ENCODE measurements around the gene ZNF398. TPM values are rescaled to one million over a fixed set of nuclear protein-coding genes. Genes with fewer than 3 reads are reported as not detected.

ZNF398 gene
- total and polyA plus RNA-seq, 10 of the 15 experiments (the other 5 are each of a cell fraction or from before 2014, with no cell fraction given), result 2.3 to 15.3 (median 10.0) TPM

DNA sequence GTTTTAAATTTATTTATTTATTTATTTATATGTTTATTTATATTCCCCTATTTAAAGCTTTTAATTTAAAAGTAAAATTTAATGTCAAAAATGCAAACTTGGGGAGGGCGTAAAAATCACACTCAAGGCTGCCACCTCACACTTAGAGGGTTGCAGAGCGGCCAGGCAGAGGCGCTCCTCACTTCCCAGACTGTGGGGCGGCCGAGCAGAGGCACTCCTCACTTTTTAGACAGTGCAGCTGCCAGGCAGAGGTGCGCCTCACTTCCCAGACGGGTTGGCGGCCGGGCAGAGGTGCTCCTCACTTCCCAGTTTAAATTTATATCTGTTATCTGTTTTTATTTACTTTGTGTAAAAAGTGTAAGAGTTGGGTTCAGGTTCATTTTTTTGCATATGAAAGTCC is 11.1 kb upstream of the ZNF398 start:
- peaks cover 5% of the 10 kb centered on the region for H3K9me3 ChIP-seq (replicated peaks; ENCODE audit: control insufficient read depth, insufficient read depth, low read length)
- H3K4me1 ChIP-seq (ENCODE audit: control insufficient read depth, insufficient read depth, low read length), result no peaks in the 10 kb centered on the region
- CTCF ChIA-PET, result interaction anchor here (0.6 to 1.6 kb wide), 4 partner anchors 10 to 308 kb away, joined by 3 to 6 read pairs (median 4); partner anchors contain the start of genes ZNF398 and ZNF425
- H3K4me3 ChIP-seq, result no peak overlapping the region
- H2AFZ ChIP-seq (ENCODE audit: control insufficient read depth, low read depth, low read length), result no peak overlapping the region
- H3K9ac ChIP-seq (ENCODE audit: control insufficient read depth, insufficient read depth, low read length), result no peak overlapping the region
- H3K36me3 ChIP-seq (ENCODE audit: control insufficient read depth in 2 of 2, insufficient read depth in 2 of 2, low read length in 1 of 2), result peaks cover 1 to 9% of the 10 kb centered on the region in 2 experiments; a peak in 3 of 4 replicates
- POLR2A ChIA-PET, result no interaction called here
- no TSS peak for BruUV-seq (replicated peaks)
- H3K4me2 ChIP-seq (ENCODE audit: control insufficient read depth, insufficient read depth), result no peak overlapping the region
- RAD21 ChIA-PET (ENCODE audit: unreplicated experiment), result no interaction called here
- no peak for FAIRE-seq
- H3K27me3 ChIP-seq (replicated peaks in 1 of 2; ENCODE audit: control insufficient read depth in 2 of 2, insufficient read depth in 2 of 2, low read length in 1 of 2), result no peaks in the 10 kb centered on the region
- H3K79me2 ChIP-seq (ENCODE audit: control insufficient read depth, insufficient read depth, low read length), result no peaks in the 10 kb centered on the region
- SMC1A ChIA-PET (ENCODE audit: uncharacterized antibody, unreplicated experiment), result interaction anchor here (0.9 kb wide), 1 partner anchor 84 kb away, joined by 3 read pairs; no protein-coding TSS in a partner anchor
- H4K20me1 ChIP-seq (ENCODE audit: control insufficient read depth, insufficient read depth), result no peaks in the 10 kb centered on the region
- 95% methylated on average over 9 of the region's 9 CpGs for WGBS (ENCODE audit: insufficient coverage, insufficient replicate concordance, low lambda C conversion rate, missing lambda C conversion rate)
- in situ Hi-C loops (cut with MboI) (no loop called here), intact Hi-C loops (cut with micrococcal nuclease; ENCODE audit: unreplicated experiment) (no loop called here)
- DNase-seq (ENCODE audit: low read depth, low spot score), result no peak
- no peak overlapping the region for H3K27ac ChIP-seq (ENCODE audit: control insufficient read depth, insufficient read depth)
- ATAC-seq, result no peak
- no peak for TF ChIP-seq CBFB (IDR thresholded peaks at IDR 0.05; ENCODE audit: low read depth)
- TF ChIP-seq MTA3 (IDR thresholded peaks at IDR 0.05; ENCODE audit: borderline replicate concordance, low read length), result no peak
- TF ChIP-seq NR2C1 (IDR thresholded peaks at IDR 0.05), result no peak
- TF ChIP-seq GATAD2B (conservative IDR thresholded peaks at IDR 0.05; ENCODE audit: low read depth), result no peak
- no peak for TF ChIP-seq CHD2 (IDR thresholded peaks at IDR 0.05; ENCODE audit: borderline replicate concordance, low read depth, low read length)
- TF ChIP-seq, protein P1, sequence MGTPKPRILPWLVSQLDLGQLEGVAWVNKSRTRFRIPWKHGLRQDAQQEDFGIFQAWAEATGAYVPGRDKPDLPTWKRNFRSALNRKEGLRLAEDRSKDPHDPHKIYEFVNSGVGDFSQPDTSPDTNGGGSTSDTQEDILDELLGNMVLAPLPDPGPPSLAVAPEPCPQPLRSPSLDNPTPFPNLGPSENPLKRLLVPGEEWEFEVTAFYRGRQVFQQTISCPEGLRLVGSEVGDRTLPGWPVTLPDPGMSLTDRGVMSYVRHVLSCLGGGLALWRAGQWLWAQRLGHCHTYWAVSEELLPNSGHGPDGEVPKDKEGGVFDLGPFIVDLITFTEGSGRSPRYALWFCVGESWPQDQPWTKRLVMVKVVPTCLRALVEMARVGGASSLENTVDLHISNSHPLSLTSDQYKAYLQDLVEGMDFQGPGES (IDR thresholded peaks at IDR 0.05), result no peak
- TF ChIP-seq, protein P2, sequence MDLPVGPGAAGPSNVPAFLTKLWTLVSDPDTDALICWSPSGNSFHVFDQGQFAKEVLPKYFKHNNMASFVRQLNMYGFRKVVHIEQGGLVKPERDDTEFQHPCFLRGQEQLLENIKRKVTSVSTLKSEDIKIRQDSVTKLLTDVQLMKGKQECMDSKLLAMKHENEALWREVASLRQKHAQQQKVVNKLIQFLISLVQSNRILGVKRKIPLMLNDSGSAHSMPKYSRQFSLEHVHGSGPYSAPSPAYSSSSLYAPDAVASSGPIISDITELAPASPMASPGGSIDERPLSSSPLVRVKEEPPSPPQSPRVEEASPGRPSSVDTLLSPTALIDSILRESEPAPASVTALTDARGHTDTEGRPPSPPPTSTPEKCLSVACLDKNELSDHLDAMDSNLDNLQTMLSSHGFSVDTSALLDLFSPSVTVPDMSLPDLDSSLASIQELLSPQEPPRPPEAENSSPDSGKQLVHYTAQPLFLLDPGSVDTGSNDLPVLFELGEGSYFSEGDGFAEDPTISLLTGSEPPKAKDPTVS (IDR thresholded peaks at IDR 0.05; ENCODE audit: low read depth, low read length), result no peak
- TF ChIP-seq, protein P3, sequence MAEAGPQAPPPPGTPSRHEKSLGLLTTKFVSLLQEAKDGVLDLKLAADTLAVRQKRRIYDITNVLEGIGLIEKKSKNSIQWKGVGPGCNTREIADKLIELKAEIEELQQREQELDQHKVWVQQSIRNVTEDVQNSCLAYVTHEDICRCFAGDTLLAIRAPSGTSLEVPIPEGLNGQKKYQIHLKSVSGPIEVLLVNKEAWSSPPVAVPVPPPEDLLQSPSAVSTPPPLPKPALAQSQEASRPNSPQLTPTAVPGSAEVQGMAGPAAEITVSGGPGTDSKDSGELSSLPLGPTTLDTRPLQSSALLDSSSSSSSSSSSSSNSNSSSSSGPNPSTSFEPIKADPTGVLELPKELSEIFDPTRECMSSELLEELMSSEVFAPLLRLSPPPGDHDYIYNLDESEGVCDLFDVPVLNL (IDR thresholded peaks at IDR 0.05; ENCODE audit: low read depth, low read length), result no peak
- TF ChIP-seq, protein P4, sequence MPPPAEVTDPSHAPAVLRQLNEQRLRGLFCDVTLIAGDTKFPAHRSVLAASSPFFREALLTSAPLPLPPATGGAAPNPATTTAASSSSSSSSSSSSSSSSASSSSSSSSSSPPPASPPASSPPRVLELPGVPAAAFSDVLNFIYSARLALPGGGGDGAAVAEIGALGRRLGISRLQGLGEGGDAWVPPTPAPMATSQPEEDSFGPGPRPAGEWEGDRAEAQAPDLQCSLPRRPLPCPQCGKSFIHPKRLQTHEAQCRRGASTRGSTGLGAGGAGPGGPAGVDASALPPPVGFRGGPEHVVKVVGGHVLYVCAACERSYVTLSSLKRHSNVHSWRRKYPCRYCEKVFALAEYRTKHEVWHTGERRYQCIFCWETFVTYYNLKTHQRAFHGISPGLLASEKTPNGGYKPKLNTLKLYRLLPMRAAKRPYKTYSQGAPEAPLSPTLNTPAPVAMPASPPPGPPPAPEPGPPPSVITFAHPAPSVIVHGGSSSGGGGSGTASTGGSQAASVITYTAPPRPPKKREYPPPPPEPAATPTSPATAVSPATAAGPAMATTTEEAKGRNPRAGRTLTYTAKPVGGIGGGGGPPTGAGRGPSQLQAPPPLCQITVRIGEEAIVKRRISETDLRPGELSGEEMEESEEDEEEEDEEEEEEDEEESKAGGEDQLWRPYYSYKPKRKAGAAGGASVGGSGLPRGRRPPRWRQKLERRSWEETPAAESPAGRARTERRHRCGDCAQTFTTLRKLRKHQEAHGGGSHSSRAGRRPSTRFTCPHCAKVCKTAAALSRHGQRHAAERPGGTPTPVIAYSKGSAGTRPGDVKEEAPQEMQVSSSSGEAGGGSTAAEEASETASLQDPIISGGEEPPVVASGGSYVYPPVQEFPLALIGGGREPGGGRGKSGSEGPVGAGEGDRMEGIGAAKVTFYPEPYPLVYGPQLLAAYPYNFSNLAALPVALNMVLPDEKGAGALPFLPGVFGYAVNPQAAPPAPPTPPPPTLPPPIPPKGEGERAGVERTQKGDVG (CRISPR knock-in tag; IDR thresholded peaks at IDR 0.05), result no peak
- TF ChIP-seq BCL11A (IDR thresholded peaks at IDR 0.05; ENCODE audit: low read depth, low read length), result no peak
- TF ChIP-seq EGR1 (IDR thresholded peaks at IDR 0.05; ENCODE audit: borderline replicate concordance in 1 of 2, low read depth in 2 of 2, low read length in 2 of 2), result no peak
- TF ChIP-seq EP300 (IDR thresholded peaks at IDR 0.05; ENCODE audit: borderline replicate concordance in 1 of 2, control insufficient read depth in 1 of 2, low read depth in 2 of 2, low read length in 2 of 2), result no peak
- TF ChIP-seq RCOR1 (conservative IDR thresholded peaks at IDR 0.05; ENCODE audit: low read depth, low read length), result no peak
- TF ChIP-seq, protein P5, sequence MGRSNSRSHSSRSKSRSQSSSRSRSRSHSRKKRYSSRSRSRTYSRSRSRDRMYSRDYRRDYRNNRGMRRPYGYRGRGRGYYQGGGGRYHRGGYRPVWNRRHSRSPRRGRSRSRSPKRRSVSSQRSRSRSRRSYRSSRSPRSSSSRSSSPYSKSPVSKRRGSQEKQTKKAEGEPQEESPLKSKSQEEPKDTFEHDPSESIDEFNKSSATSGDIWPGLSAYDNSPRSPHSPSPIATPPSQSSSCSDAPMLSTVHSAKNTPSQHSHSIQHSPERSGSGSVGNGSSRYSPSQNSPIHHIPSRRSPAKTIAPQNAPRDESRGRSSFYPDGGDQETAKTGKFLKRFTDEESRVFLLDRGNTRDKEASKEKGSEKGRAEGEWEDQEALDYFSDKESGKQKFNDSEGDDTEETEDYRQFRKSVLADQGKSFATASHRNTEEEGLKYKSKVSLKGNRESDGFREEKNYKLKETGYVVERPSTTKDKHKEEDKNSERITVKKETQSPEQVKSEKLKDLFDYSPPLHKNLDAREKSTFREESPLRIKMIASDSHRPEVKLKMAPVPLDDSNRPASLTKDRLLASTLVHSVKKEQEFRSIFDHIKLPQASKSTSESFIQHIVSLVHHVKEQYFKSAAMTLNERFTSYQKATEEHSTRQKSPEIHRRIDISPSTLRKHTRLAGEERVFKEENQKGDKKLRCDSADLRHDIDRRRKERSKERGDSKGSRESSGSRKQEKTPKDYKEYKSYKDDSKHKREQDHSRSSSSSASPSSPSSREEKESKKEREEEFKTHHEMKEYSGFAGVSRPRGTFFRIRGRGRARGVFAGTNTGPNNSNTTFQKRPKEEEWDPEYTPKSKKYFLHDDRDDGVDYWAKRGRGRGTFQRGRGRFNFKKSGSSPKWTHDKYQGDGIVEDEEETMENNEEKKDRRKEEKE (IDR thresholded peaks at IDR 0.05), result no peak
- TF ChIP-seq PAX8 (IDR thresholded peaks at IDR 0.05), result no peak
